OCI-LY3 (cell line): Measurements from ENCODE around the gene RPS28.
"Not testable (repeated sequence)": the region's sequence is repeated elsewhere in the genome, so short reads cannot be mapped to it uniquely, and the experiment has no call there.

Experiments
- H2AFZ ChIP-seq: fragments of 200-600, 300-600 bp; shearing (Covaris generic); 2 replicates; pipeline ENCODE4 v1.6.0; 2014; ENCODE audit warnings: antibody characterized with exemption, low read depth, low read length
- H3K27ac ChIP-seq: fragments of 200-600, 300-600 bp; sonication (generic); 2 replicates; pipeline ENCODE4 v1.5.1; 2014; ENCODE audit warnings: mild to moderate bottlenecking, low read length, moderate library complexity, mixed read lengths
- H3K27me3 ChIP-seq: fragments of 200-600, 300-600 bp; sonication (generic); 2 replicates; pipeline ENCODE4 v1.6.1; 2014; ENCODE audit warnings: low read depth, low read length, mixed read lengths
- H3K36me3 ChIP-seq: fragments of 200-600, 300-600 bp; sonication (generic); replicated peaks from 2 replicates; pipeline ENCODE3; 2014; ENCODE audit warnings: low read depth, low read length, mixed read lengths
- H3K4me1 ChIP-seq: fragments of 300-600, 200-600 bp; sonication (generic); 2 replicates; pipeline ENCODE4 v1.6.1; 2014; ENCODE audit warnings: low read length, mixed read lengths
- H3K4me2 ChIP-seq: fragments of 200-600, 300-600 bp; sonication (generic); 2 replicates; pipeline ENCODE4 v1.6.1; 2014; ENCODE audit warnings: low read length, mixed read lengths
- H3K4me3 ChIP-seq: fragments of 300-600, 200-600 bp; sonication (generic); 2 replicates; pipeline ENCODE4 v1.5.1; 2014; ENCODE audit warnings: antibody characterized with exemption, mild to moderate bottlenecking, low read length, moderate library complexity
- H3K79me2 ChIP-seq: fragments of 300-600, 200-600 bp; shearing (Covaris generic); 2 replicates; pipeline ENCODE4 v1.6.1; 2014; ENCODE audit warnings: mild to moderate bottlenecking, low read length, mixed read lengths
- H3K9ac ChIP-seq: fragments of 300-600, 200-600 bp; shearing (Covaris generic); 2 replicates; pipeline ENCODE4 v1.6.0; 2014; ENCODE audit warnings: mild to moderate bottlenecking, low read length, moderate library complexity
- H3K9me3 ChIP-seq: fragments of 200-600, 300-600 bp; shearing (Covaris generic); 2 replicates; pipeline ENCODE4 v1.6.1; 2014; ENCODE audit warnings: low read length, mixed read lengths; ENCODE audit not compliant: insufficient read depth
- H4K20me1 ChIP-seq: fragments of 200-600, 300-600 bp; sonication (generic); 2 replicates; pipeline ENCODE4 v1.6.1; 2016; ENCODE audit warnings: low read length, mixed read lengths; ENCODE audit not compliant: insufficient read depth
- CTCF ChIP-seq: fragments of 200-600, 300-600 bp; sonication (generic); IDR thresholded peaks from 2 replicates; pipeline ENCODE4 v1.5.1; 2014; ENCODE audit warnings: antibody characterized with exemption, low read length, low read depth
- EZH2phosphoT487 ChIP-seq: fragments of 200-600 bp; shearing (Covaris generic); IDR thresholded peaks from 2 replicates; pipeline ENCODE4 v1.6.1; 2018; ENCODE audit warnings: antibody characterized with exemption, mixed run types, low read depth

The RPS28 gene

GRCh38 chr19:8352134-8352827 lies 31.0 kb downstream of the RPS28 start:
- Histone ChIP-seq H3K4me1 (0 out of 2 replicates have a peak, but pooled peaks cover 2% of the 10 kb centered on the region), H3K36me3 (no peaks in the 10 kb centered on the region), H3K79me2 (no peaks in the 10 kb centered on the region), H3K4me2 (no peak overlapping the region; the same call in 1 of the 2 replicates), H3K27me3 (peaks cover 7% of the 10 kb centered on the region), H3K9me3 (no peaks in the 10 kb centered on the region), H4K20me1 (no peaks in the 10 kb centered on the region), H2AFZ (no peak overlapping the region), H3K9ac (no peak overlapping the region), H3K27ac (no peak overlapping the region), H3K4me3 (no peak overlapping the region)
- no peak for TF ChIP-seq EZH2phosphoT487
- TF ChIP-seq CTCF = no peak

GRCh38 chr19:8352845-8353244 lies 31.5 kb downstream of the RPS28 start:
- H3K27ac ChIP-seq, H4K20me1 ChIP-seq, H3K4me3 ChIP-seq, H3K9ac ChIP-seq, H3K4me2 ChIP-seq, H3K79me2 ChIP-seq, H3K36me3 ChIP-seq, H2AFZ ChIP-seq, H3K27me3 ChIP-seq, H3K9me3 ChIP-seq, H3K4me1 ChIP-seq: not testable (repeated sequence)

- TF ChIP-seq CTCF (no peak), EZH2phosphoT487 (no peak)
- H3K9ac ChIP-seq = no peak overlapping the region
Observed at GRCh38 chr19:8355631-8356402, 34.5 kb downstream of the RPS28 start.

GRCh38 chr19:8357007-8357521 lies 35.8 kb downstream of the RPS28 start:
- H3K4me1 ChIP-seq = 0 out of 2 replicates have a peak, but pooled peaks cover 2% of the 10 kb centered on the region
- no peak overlapping the region for H3K4me3 ChIP-seq
- no peaks in the 10 kb centered on the region for H3K36me3 ChIP-seq
- TF ChIP-seq CTCF (no peak), EZH2phosphoT487 (no peak)
- H3K27ac ChIP-seq = no peak overlapping the region
- H3K9me3 ChIP-seq = no peaks in the 10 kb centered on the region
- no peak overlapping the region for H2AFZ ChIP-seq
- H3K9ac ChIP-seq = no peak overlapping the region
- no peaks in the 10 kb centered on the region for H4K20me1 ChIP-seq
- peaks cover 2% of the 10 kb centered on the region for H3K27me3 ChIP-seq
- H3K79me2 ChIP-seq = no peaks in the 10 kb centered on the region
- H3K4me2 ChIP-seq = no peak overlapping the region

More at GRCh38 chr19:8355631-8356402, 34.5 kb downstream of the RPS28 start:
- H3K36me3 ChIP-seq = no peaks in the 10 kb centered on the region
- no peak overlapping the region for H2AFZ ChIP-seq
- H3K27ac ChIP-seq = no peak overlapping the region
- H4K20me1 ChIP-seq = no peaks in the 10 kb centered on the region
- 0 out of 2 replicates have a peak, but pooled peaks cover 2% of the 10 kb centered on the region for H3K4me1 ChIP-seq
- no peak overlapping the region for H3K4me3 ChIP-seq
- H3K79me2 ChIP-seq = no peaks in the 10 kb centered on the region
- H3K27me3 ChIP-seq = peaks cover 7% of the 10 kb centered on the region
- H3K9me3 ChIP-seq = no peaks in the 10 kb centered on the region
- H3K4me2 ChIP-seq = no peak overlapping the region
